GM12892 (cell line): ENCODE data around the gene ANGPTL8.

Source experiments
- POLR2A ChIP-seq: IDR thresholded peaks from 2 replicates; pipeline ENCODE4 v1.6.1; 2011; ENCODE audit warnings: low read depth, low read length, control low read depth
- POLR2AphosphoS5 ChIP-seq: IDR thresholded peaks from 2 replicates; pipeline ENCODE4 v1.6.1; 2011; ENCODE audit warnings: low read depth, low read length, control low read depth

DNA sequence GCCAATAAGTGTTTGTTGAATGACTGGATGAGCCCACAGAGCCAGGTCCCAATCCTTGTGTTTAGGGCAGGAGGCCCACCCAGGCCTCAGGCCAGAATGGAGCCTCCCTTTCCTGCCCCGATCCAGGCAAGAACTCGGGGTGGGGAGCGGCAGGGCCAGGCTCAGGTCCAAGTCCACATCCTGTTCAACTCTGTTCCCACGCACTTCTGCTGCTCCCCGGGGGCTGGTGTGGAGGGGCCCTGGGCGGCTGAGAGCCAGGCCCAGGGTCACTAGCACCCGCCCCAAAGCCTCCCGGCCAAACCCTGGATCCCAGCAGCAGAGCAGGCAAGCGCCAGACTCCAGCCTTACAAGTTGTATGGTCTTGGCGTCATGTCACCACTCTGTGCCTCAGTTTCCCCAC, 8.0 kb downstream of the ANGPTL8 start:
- TF ChIP-seq POLR2A (no peak), POLR2AphosphoS5 (no peak)
